Testis (tissue), 3 donors: ENCODE measurements around the gene NPHP4. TPM values are rescaled to one million over a fixed set of nuclear protein-coding genes. Genes with fewer than 3 reads are reported as not detected.

ENCODE experiments used
- DNase-seq: peaks from one replicate; pipeline ENCODE4 v3.0.0-alpha.2; 2019
- H3K27ac ChIP-seq, 2 donors: fragments of 200-600 bp; sonication (generic); one replicate each; pipeline ENCODE4 v1.5.1; 2019
- H3K27me3 ChIP-seq: fragments of 200-600 bp; sonication (generic); one replicate; pipeline ENCODE4 v1.5.1; 2019
- H3K36me3 ChIP-seq: fragments of 200-600 bp; sonication (generic); one replicate; pipeline ENCODE4 v1.5.1; 2017; ENCODE audit warnings: low read depth; ENCODE audit errors: missing control alignments
- H3K4me1 ChIP-seq: fragments of 200-600 bp; sonication (generic); one replicate; pipeline ENCODE4 v1.5.1; 2019
- H3K4me3 ChIP-seq, 2 donors: fragments of 200-600 bp; sonication (generic); one replicate each; pipeline ENCODE4 v1.5.1; 2017 to 2019
- H3K9me3 ChIP-seq: fragments of 200-600 bp; sonication (generic); one replicate; pipeline ENCODE4 v1.5.1; 2017
- POLR2A ChIP-seq: fragments of 450-650 bp; IDR thresholded peaks from one replicate; pipeline ENCODE4 v1.6.1; 2017; ENCODE audit warnings: antibody characterized with exemption, mild to moderate bottlenecking, moderate library complexity
- WGBS, 2 donors: methylation state at CpG; one replicate each; pipeline ENCODE4 v1.1.5; 2018; 5-methylcytosine and 5-hydroxymethylcytosine counted together
- intact Hi-C: fragments of 100-400 bp; cut with DNase I; formaldehyde crosslinking; loops from one replicate; pipeline ENCODE4 v1.15.1; 2023; ENCODE audit warnings: low total_unique reads
- polyA plus RNA-seq: library from polyadenylated mRNA; stranded (reverse); fragments of 350-450 nt; fragmentation: Illumina TruSeq; extraction: RNeasy Lipid Tissue Mini Kit (QIAGEN cat#74804); gene quantifications from one replicate; pipeline ENCODE4 v1.2.3, GENCODE V29; 2014; ENCODE audit warnings: low read depth, low replicate concordance; ENCODE audit not compliant: insufficient read depth
- total RNA-seq, 2 donors: library from RNA; depleted of rRNA; stranded (reverse); fragments of >200 nt; gene quantifications; one replicate each; pipeline ENCODE4 v1.2.3, GENCODE V29; 2016
- TF ChIP-seq, protein P1 (sequence below), 3 experiments: fragments of 450-650 bp in 2 of 3; fragments of 200-600 bp in 1 of 3; sonication (generic) in 1 of 3; IDR thresholded peaks; one replicate each; pipeline ENCODE4 v1.5.1; 2016 to 2019; ENCODE audit warnings: antibody characterized with exemption in 3 of 3, mild to moderate bottlenecking in 2 of 3, moderate library complexity in 1 of 3

The NPHP4 gene
- total and polyA plus RNA-seq, 3 donors from 2014 or later, result 26.3 to 65.9 (median 49.4) TPM

DNA sequence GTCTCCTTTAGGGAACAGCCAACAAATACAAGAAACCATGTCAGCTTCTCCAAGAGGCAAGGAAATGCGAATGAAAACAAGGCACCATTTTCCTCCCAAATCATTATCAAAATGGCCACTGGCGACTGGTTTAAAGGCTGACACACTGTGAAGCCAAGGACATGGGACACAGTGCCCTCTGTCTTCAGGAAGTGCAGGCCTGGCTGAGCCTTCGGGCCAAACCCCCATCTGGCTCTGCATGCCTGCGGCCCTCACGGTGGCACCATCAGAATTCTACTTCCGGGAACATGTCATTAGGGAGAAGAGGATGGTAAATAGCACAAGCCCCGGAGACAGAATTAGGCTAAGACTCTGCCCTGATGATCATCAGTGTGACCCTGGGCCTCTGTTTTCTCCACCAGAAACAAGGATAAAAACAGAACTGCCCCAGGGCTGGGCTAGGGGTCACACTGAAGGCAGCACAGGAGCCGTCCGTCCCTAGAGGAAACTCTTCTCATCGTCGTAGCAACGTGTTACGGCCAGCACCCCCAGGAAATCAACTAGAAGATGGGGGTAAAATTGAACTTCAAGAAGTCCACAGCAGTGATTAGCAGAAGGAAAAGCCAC is 103.5 kb downstream of the NPHP4 start:
- Histone ChIP-seq H3K36me3 (no peaks in the 10 kb centered on the region), H3K4me3 (no peak overlapping the region), H3K27ac (no peak overlapping the region), H3K4me1 (no peaks in the 10 kb centered on the region), H3K27me3 (no peaks in the 10 kb centered on the region), H3K9me3 (no peaks in the 10 kb centered on the region)
- no peak for DNase-seq
- TF ChIP-seq, protein P1, sequence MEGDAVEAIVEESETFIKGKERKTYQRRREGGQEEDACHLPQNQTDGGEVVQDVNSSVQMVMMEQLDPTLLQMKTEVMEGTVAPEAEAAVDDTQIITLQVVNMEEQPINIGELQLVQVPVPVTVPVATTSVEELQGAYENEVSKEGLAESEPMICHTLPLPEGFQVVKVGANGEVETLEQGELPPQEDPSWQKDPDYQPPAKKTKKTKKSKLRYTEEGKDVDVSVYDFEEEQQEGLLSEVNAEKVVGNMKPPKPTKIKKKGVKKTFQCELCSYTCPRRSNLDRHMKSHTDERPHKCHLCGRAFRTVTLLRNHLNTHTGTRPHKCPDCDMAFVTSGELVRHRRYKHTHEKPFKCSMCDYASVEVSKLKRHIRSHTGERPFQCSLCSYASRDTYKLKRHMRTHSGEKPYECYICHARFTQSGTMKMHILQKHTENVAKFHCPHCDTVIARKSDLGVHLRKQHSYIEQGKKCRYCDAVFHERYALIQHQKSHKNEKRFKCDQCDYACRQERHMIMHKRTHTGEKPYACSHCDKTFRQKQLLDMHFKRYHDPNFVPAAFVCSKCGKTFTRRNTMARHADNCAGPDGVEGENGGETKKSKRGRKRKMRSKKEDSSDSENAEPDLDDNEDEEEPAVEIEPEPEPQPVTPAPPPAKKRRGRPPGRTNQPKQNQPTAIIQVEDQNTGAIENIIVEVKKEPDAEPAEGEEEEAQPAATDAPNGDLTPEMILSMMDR (IDR thresholded peaks at IDR 0.05), result no peak
- no peak for TF ChIP-seq POLR2A
- 84 to 88% methylated on average over 13 of the region's 13 CpGs for WGBS, 2 donors
- intact Hi-C loops, result no loop called here

GRCh38 chr1:5887971-5888361 is 104.3 kb downstream of the NPHP4 start:
- H3K4me1 ChIP-seq, result no peaks in the 10 kb centered on the region
- H3K27ac ChIP-seq, result no peak overlapping the region
- H3K4me3 ChIP-seq, result no peak overlapping the region
- intact Hi-C loops, result no loop called here
- WGBS, 2 donors, result 80 to 90% methylated on average over 3 to 15 of the region's 15 CpGs
- no peaks in the 10 kb centered on the region for H3K36me3 ChIP-seq
- H3K27me3 ChIP-seq, result no peaks in the 10 kb centered on the region
- H3K9me3 ChIP-seq, result no peaks in the 10 kb centered on the region
- DNase-seq, result no peak
- TF ChIP-seq POLR2A, result no peak
- TF ChIP-seq, protein P1 (IDR thresholded peaks at IDR 0.05), result no peak

GRCh38 chr1:5887349-5887970 is 104.8 kb downstream of the NPHP4 start:
- 92% methylated on average over 22 to 23 of the region's 23 CpGs for WGBS, 2 donors
- H3K9me3 ChIP-seq, result no peaks in the 10 kb centered on the region
- intact Hi-C loops, result no loop called here
- no peaks in the 10 kb centered on the region for H3K36me3 ChIP-seq
- H3K27ac ChIP-seq, result no peak overlapping the region
- no peaks in the 10 kb centered on the region for H3K4me1 ChIP-seq
- no peaks in the 10 kb centered on the region for H3K27me3 ChIP-seq
- no peak for DNase-seq
- TF ChIP-seq, protein P1 (IDR thresholded peaks at IDR 0.05), result no peak
- TF ChIP-seq POLR2A, result no peak
- no peak overlapping the region for H3K4me3 ChIP-seq

DNA sequence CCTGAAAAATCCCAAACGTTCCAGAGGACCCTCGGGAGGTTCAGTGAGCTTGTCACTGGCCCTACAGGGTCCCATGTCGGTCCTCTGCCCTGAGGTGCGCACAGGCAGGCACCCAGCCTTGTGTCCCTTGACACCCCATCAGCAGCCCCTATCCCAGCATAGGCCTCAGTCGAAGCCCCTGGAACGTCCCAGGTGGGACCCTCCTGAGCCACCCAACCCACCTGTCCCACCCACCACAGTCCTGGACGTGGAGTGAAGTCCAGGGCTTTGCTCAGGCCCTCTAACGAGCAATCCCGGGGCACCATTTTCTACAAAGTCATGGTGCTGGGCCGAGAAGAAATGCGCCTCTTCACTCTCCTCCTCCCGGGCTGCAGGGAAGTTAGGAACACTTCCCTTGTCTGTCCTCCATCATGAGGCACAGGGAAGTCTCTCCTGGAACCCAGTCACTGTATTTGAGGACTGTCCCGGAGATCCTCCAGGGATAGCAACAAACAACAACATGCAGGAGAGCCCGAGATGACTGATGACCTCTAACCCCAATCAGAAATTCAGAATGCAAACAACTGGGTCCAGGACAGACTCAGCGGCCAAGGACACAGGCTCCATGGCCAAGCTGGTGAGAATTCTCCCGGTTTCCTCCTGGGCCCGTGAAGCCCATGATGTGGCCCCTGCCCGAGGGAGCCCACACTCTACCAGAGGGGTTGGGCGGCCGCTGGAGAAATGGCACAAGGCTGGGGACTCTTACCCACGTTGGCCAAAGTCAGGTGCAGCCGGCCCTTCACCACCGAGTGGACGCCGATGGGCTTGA is 105.5 kb downstream of the NPHP4 start:
- intact Hi-C loops, result no loop called here
- no peak for TF ChIP-seq POLR2A
- TF ChIP-seq, protein P1 (IDR thresholded peaks at IDR 0.05), result no peak
- DNase-seq, result no peak
- H3K9me3 ChIP-seq, result no peaks in the 10 kb centered on the region
- H3K27ac ChIP-seq, result no peak overlapping the region
- H3K4me3 ChIP-seq, result no peak overlapping the region
- 93 to 96% methylated on average over 19 to 25 of the region's 25 CpGs for WGBS, 2 donors
- H3K36me3 ChIP-seq, result no peaks in the 10 kb centered on the region
- H3K27me3 ChIP-seq, result no peaks in the 10 kb centered on the region
- no peaks in the 10 kb centered on the region for H3K4me1 ChIP-seq
